ENCODE measurements around the gene ADAMTS18.
"Not testable (repeated sequence)": the region's sequence is repeated elsewhere in the genome, so short reads cannot be mapped to it uniquely, and the experiment has no call there.

ADAMTS18 gene

DNA sequence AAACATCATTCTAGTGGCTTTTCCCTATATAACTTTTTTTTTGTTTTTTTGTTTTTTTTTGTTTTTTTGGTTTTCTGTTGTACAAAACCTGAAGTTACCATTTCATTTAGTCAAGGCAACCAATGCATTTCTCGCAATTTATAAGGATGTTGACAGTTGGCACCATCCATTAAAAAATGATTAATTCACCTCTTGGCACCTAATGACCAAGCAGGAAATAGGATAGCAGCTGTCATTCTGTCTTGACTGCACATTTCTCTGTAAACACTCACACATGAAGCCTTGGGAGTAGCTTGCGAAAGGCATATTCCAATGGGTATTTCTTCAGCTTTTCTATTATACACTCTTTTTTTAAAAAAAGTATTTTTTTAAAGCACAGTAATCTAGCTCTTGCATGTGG lies 158.2 kb downstream of the ADAMTS18 start:
- DNase-seq: no peak

DNA sequence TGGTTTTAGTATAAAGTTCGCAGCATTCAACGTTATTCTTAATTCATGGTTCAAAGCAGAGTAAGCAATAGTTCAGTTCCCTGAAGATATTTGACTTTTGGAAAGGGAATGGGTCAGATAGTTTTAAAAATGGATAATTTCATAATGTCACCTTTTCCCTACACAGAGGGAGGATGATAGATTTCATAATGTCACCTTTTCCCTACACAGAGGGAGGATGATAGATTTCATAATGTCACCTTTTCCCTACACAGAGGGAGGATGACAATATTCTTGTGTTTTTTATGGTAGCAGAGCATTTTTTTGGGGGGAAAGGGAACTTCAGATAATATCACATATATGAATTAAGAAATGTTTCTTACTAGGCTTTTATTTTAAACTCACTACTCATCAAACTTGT lies 159.5 kb downstream of the ADAMTS18 start:
- not testable (repeated sequence) for DNase-seq

DNA sequence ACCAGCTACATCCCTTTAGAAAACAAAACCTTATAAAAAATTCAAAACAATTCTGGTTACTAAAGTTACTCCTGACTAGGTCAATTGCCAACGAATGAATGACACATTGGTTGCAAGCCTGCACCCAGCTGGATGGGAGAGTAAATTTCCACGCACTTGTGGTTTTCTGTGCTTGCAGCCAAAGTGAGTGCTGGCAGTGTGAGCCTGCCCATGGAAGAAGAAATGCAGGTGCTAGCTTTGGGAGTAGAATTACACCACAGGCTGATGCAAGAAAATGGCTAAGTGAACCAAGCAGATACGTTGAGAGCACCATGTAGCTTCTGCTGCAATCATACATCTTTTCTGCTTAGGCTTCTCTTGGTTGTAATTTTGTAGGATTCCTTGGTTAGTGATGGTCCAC lies 161.0 kb downstream of the ADAMTS18 start:
- no peak for DNase-seq

DNA sequence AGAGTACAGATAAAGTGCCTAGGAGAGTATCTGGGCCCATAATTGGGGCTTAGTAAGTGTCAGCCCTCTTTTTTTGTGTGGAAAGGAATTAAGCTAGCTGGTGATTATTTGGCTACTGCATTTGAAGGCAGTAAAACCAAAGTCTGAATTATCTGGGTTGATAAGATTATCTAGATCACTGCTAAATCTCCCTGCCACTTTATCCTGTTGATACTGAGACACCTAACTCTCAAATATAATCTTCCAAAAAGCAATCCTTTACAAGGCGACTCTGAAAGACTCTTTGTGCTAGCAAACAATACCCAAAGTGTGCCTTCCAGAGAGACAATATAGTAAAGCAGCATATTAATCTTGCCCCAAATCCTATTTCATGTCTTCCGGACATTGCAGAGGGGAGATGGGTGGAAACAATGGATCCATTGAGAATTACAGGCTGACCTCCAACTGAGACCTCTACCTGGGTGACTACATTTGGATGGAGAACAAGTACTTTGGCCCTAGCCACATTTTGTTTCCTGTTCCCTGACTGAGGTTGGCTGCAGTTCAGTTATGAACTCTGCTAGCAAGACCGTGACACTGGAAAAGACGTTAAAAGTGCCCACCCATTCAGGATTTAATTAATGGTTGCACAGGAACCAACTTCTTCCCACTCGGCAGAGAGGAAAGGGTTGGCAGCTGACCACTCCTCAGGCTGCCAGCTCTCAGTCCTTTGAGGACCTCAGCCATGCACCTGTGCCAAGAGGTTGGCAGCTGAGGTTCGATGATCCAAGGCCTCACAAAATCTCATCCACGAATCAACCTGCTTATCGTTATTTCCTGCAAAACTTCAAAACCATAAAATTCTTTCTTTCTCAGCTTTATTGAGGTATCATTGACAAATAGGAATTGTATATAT lies 163.1 kb downstream of the ADAMTS18 start:
- no peak for DNase-seq

DNA sequence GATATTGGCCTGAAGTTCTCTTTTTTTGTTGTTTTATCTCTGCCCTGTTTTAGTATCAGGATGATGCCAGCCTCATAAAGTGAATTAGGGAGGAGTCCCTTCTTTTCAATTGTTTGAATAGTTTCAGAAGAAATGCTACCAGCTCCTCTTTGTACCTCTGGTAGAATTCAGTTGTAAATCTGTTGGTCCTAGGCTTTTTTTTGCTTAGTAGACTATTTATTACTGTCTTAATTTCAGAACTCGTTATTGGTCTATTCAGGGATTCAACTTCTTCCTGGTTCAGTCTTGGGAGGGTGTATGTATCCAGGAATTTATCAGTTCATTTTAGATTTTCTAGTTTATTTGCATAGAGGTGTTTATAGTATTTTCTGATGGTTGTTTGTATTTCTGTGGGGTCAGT lies 168.6 kb downstream of the ADAMTS18 start:
- DNase-seq: not testable (repeated sequence)

DNA sequence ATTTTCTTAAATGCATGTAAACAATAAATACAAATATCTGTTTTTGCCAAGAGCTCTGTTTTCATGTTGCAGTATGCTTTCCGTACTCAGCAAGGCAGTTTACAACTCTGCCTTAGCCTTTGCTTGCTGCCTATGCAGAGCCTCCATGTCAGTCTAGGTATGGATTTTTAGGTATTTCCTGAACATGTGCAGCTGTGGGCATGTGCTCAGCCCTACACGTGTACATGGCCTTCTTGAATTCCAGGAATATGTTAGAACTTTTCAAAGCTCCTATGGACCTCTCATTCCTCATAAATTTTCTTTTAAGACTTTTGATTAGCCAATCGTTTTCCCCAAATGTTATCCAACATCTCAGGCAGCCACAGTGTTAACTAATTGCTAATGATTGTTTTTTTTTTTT lies 171.9 kb downstream of the ADAMTS18 start:
- no peak for DNase-seq

DNA sequence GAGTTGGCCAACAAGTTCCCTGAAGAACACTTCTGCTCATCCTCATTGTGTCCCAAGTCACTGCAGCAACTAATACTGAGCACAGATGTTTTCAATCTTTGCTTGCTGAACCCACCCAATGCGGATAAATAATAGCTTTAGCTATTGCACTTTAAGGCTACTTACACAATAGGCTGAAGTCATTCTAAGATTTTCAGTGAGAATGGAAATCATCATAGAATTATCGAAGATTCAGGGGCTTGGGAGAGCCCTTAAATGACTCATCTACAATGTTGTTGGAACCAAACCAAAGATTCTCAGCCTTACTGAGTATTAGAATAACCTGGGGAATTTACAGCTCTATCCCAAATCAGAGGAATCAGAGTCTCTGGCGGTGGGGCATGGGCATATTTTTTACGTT lies 184.4 kb downstream of the ADAMTS18 start:
- no peak for DNase-seq

DNA sequence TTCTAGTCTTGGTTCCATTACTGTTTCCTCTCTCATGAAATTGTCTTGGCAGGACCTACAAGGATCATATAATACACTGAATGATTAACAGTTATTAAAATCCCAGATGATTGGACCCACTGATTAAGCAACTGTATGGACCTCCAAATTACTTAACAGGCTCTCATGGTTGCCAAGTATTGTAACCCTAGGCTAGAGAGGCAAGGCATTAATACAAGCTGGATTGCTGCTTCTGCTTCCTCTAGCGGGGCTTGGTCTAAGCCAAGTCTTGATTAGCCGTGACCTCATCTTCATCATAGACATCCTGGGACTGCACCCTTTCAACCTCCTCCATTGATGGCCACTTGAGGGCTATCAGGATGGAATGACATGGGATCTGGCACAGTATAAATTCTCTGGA lies 188.7 kb downstream of the ADAMTS18 start:
- no peak for DNase-seq

DNA sequence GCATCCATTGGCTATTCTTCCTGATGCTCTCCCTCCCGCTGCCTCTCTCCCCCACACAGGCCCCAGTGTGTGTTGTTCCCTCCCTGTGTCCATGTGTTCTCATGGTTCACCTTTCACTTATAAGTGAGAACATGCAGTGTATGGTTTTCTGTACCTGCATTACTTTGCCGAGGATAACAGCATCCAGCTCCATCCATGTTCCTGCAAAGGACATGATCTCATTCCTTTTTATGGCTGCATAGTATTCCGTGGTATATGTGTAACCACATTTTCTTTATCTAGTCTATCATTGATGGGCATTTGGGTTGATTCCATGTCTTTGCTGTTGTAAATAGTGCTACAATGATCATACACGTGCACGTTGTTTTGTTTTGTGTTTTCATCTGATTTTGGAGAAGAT lies 192.4 kb downstream of the ADAMTS18 start:
- not testable (repeated sequence) for DNase-seq

DNA sequence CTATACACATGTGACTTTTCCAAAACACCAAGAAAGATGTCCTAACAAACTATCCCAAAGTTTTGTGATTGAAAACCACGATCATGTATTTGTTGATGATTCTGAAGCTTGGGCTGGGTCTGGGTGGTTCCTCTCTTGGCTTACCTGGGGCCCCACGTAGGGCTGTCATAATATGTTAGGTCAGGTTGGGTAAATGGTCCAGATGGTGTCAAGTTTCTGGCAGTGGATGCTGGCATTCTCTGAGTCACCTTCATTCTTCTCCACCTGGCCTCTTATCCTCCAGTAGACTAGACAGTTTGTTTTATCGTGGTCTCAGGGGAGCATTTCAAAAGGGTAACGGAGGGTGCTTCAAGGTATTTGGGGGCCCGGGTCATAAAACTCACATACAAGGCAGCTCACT lies 196.2 kb downstream of the ADAMTS18 start:
- no peak for DNase-seq

DNA sequence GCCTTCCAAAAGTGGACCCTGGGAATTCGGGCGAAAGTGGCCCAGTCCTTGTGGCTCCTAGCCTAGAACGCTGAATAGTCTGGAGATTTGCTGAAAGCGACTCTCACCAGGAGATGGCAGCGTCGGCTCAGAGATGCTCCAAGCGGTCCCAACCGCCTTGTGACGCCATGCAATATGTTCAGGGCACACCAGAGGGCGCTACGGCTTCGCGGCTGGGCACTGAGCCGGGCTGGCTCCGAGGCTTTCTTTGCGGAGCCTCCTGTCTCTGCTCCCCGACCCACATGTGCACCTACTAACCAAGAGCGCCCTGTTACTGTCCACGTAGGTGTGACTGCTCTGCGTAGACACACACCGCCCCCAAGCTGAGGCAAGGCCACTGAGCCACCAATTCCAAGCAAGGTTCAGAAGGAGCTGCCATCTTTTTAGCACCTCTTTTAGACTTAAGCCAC lies 198.7 kb downstream of the ADAMTS18 start:
- peak; percentile 74 for DNase-seq

DNA sequence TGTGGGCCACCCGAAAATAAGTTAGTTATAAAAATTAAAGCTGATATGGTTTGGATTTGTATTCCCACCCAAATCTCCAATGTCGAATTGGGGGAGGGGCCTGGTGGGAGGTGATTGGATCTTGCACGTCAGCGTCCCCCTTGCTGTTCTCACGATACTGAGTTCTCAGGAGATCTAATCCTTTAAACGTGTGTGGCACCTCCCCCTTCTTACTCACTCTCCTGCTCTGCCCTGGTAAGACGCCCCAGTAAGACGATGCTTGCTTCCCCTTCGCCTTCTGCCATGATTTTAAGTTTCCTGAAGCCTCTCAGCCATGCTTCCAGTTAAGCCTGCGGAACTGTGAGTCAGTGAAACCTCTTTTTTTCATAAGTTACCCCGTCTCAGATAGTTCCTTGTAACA lies 200.2 kb downstream of the ADAMTS18 start:
- no peak for DNase-seq

DNA sequence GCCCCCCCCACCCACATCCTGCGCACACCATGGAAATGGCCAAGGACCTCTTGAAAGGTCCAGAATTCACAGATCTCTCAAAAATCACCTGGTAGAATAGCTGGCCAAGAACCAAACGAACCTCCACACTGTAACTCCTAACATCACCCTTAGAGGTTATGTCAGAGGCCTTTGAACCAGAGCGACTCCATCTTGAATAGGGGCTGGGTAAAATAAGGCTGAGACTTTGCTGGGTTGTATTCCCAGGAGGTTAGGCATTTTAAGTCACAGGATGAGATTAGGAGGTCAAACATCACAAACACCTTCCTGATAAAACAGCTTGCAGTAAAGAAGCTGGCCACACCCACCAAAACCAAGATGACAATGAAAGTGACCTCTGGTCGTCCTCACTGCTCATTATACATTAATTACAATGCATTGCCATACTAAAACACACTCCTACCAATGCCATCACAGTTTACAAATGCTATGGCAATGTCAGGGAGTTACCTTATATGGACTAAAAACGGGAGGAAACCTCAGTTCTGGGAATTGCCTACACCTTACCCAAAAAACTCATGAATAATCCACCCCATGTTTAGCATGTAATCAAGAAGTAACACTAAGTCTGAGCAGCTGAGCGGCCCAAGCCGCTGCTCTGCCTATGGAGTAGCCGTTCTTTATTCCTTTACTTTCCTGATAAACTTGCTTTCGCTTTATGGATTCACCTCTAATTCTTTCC lies 200.9 kb downstream of the ADAMTS18 start:
- DNase-seq: no peak

Data from EL (cell line).